Measurements from ENCODE around the gene LTN1. TPM values are rescaled to one million over a fixed set of nuclear protein-coding genes. Genes with fewer than 3 reads are reported as not detected.
"Not testable (repeated sequence)": the region's sequence is repeated elsewhere in the genome, so short reads cannot be mapped to it uniquely, and the experiment has no call there.

The LTN1 gene
- polyA plus RNA-seq, 2 of the 4 experiments (the other 2 are of a cell fraction) = 6.9 to 12.3 TPM

DNA sequence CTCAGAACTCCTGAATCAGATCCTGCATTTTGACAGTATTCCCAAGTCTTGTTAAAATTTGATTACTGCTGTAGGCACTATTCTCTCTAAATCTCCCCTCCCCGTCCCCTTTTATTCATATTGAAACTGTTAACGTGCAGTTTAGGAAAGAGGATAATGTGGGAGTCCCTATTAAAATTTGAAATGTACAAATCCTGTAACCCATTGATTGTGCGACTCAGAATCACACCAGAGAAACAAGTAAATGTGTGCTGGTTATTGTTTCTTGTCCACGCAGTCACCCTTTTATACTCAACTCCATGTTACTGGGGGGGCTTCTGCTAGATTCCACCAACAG lies 584 bp upstream of the LTN1 start (continued):
- TF ChIP-seq HOXB5 (CRISPR knock-in tag; IDR thresholded peaks at IDR 0.05) (no peak), E2F6 (IDR thresholded peaks at IDR 0.05; ENCODE audit: borderline replicate concordance, low read depth) (no peak), ZSCAN20 (CRISPR knock-in tag; IDR thresholded peaks at IDR 0.05) (no peak), HEYL (CRISPR knock-in tag; IDR thresholded peaks at IDR 0.05) (no peak)

- DNase-seq (ENCODE audit: low read depth in 1 of 2, low spot score in 1 of 2) (no peak), ATAC-seq (peak; percentile 17 to 22; a peak in 4 of 6 replicates), FAIRE-seq (no peak)
- TF ChIP-seq HMGXB4 (CRISPR knock-in tag; IDR thresholded peaks at IDR 0.05; ENCODE audit: borderline replicate concordance) = no peak
- TF ChIP-seq PHF8 (IDR thresholded peaks at IDR 0.05; ENCODE audit: borderline replicate concordance, low read depth) = no peak
- TF ChIP-seq ZNF302 (CRISPR knock-in tag; IDR thresholded peaks at IDR 0.05) = no peak
- TF ChIP-seq CEBPB (IDR thresholded peaks at IDR 0.05) = no peak
- no peak for TF ChIP-seq SMC3 (IDR thresholded peaks at IDR 0.05)
- no peak for TF ChIP-seq BHLHE40 (IDR thresholded peaks at IDR 0.05; ENCODE audit: low read depth, low read length)
- no peak for TF ChIP-seq HOXB13 (CRISPR knock-in tag; IDR thresholded peaks at IDR 0.05; ENCODE audit: low read depth)
- TF ChIP-seq NR3C1 (IDR thresholded peaks at IDR 0.05) = no peak
- no peak for TF ChIP-seq CHD4 (IDR thresholded peaks at IDR 0.05; ENCODE audit: borderline replicate concordance)
- TF ChIP-seq RFX5 (IDR thresholded peaks at IDR 0.05) = no peak
- TF ChIP-seq GATA3 (IDR thresholded peaks at IDR 0.05; ENCODE audit: borderline replicate concordance) = no peak
- TF ChIP-seq KDM1A (IDR thresholded peaks at IDR 0.05; ENCODE audit: low read depth) = no peak
- TF ChIP-seq, protein P1, sequence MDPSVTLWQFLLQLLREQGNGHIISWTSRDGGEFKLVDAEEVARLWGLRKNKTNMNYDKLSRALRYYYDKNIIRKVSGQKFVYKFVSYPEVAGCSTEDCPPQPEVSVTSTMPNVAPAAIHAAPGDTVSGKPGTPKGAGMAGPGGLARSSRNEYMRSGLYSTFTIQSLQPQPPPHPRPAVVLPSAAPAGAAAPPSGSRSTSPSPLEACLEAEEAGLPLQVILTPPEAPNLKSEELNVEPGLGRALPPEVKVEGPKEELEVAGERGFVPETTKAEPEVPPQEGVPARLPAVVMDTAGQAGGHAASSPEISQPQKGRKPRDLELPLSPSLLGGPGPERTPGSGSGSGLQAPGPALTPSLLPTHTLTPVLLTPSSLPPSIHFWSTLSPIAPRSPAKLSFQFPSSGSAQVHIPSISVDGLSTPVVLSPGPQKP (IDR thresholded peaks at IDR 0.05; ENCODE audit: low read depth, low read length) = no peak
- TF ChIP-seq, protein P2, sequence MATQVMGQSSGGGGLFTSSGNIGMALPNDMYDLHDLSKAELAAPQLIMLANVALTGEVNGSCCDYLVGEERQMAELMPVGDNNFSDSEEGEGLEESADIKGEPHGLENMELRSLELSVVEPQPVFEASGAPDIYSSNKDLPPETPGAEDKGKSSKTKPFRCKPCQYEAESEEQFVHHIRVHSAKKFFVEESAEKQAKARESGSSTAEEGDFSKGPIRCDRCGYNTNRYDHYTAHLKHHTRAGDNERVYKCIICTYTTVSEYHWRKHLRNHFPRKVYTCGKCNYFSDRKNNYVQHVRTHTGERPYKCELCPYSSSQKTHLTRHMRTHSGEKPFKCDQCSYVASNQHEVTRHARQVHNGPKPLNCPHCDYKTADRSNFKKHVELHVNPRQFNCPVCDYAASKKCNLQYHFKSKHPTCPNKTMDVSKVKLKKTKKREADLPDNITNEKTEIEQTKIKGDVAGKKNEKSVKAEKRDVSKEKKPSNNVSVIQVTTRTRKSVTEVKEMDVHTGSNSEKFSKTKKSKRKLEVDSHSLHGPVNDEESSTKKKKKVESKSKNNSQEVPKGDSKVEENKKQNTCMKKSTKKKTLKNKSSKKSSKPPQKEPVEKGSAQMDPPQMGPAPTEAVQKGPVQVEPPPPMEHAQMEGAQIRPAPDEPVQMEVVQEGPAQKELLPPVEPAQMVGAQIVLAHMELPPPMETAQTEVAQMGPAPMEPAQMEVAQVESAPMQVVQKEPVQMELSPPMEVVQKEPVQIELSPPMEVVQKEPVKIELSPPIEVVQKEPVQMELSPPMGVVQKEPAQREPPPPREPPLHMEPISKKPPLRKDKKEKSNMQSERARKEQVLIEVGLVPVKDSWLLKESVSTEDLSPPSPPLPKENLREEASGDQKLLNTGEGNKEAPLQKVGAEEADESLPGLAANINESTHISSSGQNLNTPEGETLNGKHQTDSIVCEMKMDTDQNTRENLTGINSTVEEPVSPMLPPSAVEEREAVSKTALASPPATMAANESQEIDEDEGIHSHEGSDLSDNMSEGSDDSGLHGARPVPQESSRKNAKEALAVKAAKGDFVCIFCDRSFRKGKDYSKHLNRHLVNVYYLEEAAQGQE (IDR thresholded peaks at IDR 0.05) = no peak
- TF ChIP-seq TP53 (CRISPR knock-in tag; IDR thresholded peaks at IDR 0.05) = no peak
- no peak for TF ChIP-seq KDM5A (IDR thresholded peaks at IDR 0.05)
- no peak for TF ChIP-seq ZC3H11A (IDR thresholded peaks at IDR 0.05)
- TF ChIP-seq, protein P3, sequence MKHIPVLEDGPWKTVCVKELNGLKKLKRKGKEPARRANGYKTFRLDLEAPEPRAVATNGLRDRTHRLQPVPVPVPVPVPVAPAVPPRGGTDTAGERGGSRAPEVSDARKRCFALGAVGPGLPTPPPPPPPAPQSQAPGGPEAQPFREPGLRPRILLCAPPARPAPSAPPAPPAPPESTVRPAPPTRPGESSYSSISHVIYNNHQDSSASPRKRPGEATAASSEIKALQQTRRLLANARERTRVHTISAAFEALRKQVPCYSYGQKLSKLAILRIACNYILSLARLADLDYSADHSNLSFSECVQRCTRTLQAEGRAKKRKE (CRISPR knock-in tag; IDR thresholded peaks at IDR 0.05; ENCODE audit: low read depth) = no peak
- no peak for TF ChIP-seq CBX8 (IDR thresholded peaks at IDR 0.05)
- CTCF ChIA-PET = no interaction called here
- no peaks in the 10 kb centered on the region for H3K9me3 ChIP-seq
- 6% methylated on average over 14 of the region's 14 CpGs for WGBS (ENCODE audit: missing lambda C conversion rate)
- H3K4me1 ChIP-seq = peaks cover 10% of the 10 kb centered on the region; the same call in 1 of the 3 replicates
- peak overlapping the region; percentile 79 to 96 for H3K27ac ChIP-seq
- POLR2A ChIA-PET = interaction anchor here (0.9 to 1.8 kb wide), 4 partner anchors 11 to 86 kb away, joined by 4 to 49 read pairs (median 5); partner anchors contain the start of genes RWDD2B and USP16
- H3K4me3 ChIP-seq = peak overlapping the region; percentile 94
- H3K4me2 ChIP-seq = peak overlapping the region; percentile 97
Measured at GRCh38 chr21:28991861-28992525, 684 bp downstream of the LTN1 start.

GRCh38 chr21:28988146-28988545 lies 4.5 kb downstream of the LTN1 start:
- H3K4me3 ChIP-seq; H3K4me1 ChIP-seq; DNase-seq (ENCODE audit: low read depth in 1 of 2, low spot score in 1 of 2); FAIRE-seq; H3K27ac ChIP-seq; H3K4me2 ChIP-seq; POLR2A ChIA-PET; ATAC-seq; CTCF ChIA-PET; H3K9me3 ChIP-seq: not testable (repeated sequence)
- 88% methylated on average over 6 of the region's 6 CpGs for WGBS (ENCODE audit: missing lambda C conversion rate)

Measured in A549 (cell line).